Measurements from ENCODE around the gene C9.
"Not testable (repeated sequence)": the region's sequence is repeated elsewhere in the genome, so short reads cannot be mapped to it uniquely, and the experiment has no call there.

The C9 gene

GRCh38 chr5:39328731-39329130, 35.6 kb downstream of the C9 start:
- no peak for DNase-seq (ENCODE audit: low spot score)

DNA sequence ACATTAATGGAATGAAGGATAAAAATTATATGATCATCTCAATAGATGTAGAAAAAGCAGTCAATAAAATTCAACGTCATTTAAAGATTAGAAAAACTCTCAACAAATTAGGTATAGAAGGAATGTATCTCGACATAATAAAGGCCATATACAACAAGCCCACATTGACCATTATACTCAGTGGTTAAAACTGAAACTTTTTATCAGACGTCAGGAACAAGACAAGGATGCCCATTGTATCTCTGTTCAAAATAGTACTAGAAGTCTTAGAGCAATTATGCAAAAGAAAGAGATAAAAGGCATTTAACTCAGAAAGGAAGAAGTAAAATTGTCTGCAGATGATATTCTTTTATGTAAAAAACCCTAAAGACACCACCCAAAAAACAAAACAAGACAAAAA, 40.8 kb downstream of the C9 start:
- DNase-seq (ENCODE audit: low spot score) = no peak

- DNase-seq (ENCODE audit: low spot score) = no peak
These were observed 44.9 kb downstream of the C9 start for GRCh38 chr5:39319395-39319794.

- not testable (repeated sequence) for DNase-seq (ENCODE audit: low spot score)
These were observed 47.8 kb downstream of the C9 start for GRCh38 chr5:39316464-39316863.

GRCh38 chr5:39315995-39316394, 48.3 kb downstream of the C9 start:
- DNase-seq (ENCODE audit: low spot score) = no peak

GRCh38 chr5:39314591-39314990, 49.7 kb downstream of the C9 start:
- no peak for DNase-seq (ENCODE audit: low spot score)

GRCh38 chr5:39309534-39309933, 54.8 kb downstream of the C9 start:
- no peak for DNase-seq (ENCODE audit: low spot score)

DNA sequence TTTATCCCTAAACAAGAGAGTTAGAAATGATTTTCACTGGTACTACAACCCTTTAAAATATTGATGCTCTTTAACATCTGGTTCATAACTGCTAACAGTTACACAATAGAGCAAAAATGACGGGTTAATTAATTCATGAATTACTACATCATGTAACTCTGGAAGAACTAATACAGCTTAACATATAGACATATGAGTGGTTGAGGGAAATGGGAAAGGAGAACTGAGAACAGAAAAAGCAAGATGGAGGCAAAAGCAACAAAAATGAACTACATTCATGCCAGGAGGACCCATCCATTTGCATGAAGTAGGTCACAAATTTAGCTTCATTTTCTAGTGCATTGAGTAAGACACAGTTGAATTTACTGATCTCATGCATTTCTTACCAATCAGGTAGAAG, 61.8 kb downstream of the C9 start:
- no peak for DNase-seq (ENCODE audit: low spot score)

DNA sequence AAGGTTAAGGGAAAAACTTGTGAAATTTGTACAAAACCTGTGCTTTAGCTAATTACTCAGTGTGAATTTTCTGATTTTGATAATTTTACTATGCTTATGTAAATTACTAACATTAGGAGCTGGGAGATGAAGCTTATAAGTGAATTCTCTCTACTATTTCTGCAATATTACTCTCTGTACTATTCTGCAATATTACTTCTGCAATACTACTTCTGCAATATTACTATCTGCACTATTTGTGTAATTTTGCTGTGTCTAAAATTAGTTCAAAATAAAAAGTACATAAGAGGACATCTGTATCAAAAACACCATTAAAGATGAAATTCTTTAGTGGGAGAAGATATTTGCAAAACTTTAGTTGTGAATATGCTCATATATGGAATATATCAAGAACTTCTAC, 62.9 kb downstream of the C9 start:
- DNase-seq (ENCODE audit: low spot score) = no peak

DNA sequence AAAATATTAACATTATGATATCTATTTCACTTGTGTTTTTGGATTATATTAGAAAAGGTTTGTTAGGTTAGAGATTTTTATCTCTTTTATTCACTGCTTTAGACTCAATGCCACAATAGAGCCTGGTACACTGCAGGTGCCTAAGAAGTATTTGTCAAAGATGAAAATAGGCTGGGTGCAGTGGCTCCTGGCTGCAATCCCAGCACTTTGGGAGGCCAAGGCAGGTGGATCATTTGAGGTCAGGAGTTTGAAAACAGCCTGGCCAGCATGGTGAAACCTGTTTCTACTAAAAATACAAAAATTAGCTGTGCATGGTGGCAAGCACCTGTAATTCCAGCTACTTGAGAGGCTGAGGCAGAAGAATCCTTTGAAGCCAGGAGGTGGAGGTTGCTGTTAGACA, 64.3 kb downstream of the C9 start:
- no peak for DNase-seq (ENCODE audit: low spot score)

- DNase-seq (ENCODE audit: low spot score) = no peak
These were observed 69.6 kb downstream of the C9 start for GRCh38 chr5:39294736-39295135.

GRCh38 chr5:39284552-39284951, 79.7 kb downstream of the C9 start:
- DNase-seq (ENCODE audit: low spot score) = no peak

DNA sequence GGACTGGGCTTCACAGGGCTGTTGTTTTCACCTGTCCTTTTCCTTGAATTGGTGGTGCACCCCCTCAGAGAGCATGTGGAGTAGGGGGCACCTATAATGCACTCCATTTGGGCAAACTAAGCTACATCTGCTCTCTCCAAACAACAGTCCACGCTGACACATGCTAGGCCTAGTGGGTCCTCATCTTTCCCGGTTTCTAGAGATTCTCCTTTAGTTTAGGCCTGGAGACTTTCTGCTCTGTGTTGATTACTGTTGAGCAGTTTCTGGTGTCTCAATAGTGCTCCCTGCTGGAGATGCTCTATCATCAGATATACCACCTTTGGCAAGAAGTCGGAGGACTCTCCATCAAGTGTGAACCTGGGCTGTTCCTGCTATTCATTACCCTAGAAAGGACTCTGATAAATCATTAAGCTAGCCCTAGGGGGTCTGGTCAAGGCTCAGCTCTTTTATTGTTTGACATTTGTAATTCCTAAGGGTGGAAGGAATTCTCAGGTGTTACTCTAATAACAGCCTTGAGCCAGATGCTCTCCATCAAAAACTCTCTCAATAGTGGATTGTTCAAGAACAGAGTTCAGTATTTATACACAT, 81.0 kb downstream of the C9 start:
- peak; percentile 78 for DNase-seq (ENCODE audit: low spot score)

DNA sequence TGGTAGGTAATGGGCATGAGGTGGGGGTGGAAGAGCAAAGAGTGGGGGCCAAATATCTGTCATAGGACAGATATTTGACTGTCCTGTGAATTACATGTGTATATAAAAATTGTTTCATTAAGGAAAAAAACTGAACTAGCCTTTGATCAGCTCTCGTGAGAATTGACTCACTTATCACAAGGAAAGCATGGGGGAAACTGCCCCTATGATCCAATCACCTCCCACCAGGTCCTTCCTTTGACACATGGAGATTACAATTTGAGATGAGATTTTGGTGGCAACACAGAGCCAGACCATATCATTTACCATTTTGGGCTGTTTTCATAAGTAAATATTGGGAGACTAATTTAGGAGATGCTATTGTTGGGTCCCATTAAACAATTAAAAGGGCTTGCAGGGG, 81.7 kb downstream of the C9 start:
- DNase-seq (ENCODE audit: low spot score) = no peak

GRCh38 chr5:39275865-39276264, 88.4 kb downstream of the C9 start:
- not testable (repeated sequence) for DNase-seq (ENCODE audit: low spot score)

DNA sequence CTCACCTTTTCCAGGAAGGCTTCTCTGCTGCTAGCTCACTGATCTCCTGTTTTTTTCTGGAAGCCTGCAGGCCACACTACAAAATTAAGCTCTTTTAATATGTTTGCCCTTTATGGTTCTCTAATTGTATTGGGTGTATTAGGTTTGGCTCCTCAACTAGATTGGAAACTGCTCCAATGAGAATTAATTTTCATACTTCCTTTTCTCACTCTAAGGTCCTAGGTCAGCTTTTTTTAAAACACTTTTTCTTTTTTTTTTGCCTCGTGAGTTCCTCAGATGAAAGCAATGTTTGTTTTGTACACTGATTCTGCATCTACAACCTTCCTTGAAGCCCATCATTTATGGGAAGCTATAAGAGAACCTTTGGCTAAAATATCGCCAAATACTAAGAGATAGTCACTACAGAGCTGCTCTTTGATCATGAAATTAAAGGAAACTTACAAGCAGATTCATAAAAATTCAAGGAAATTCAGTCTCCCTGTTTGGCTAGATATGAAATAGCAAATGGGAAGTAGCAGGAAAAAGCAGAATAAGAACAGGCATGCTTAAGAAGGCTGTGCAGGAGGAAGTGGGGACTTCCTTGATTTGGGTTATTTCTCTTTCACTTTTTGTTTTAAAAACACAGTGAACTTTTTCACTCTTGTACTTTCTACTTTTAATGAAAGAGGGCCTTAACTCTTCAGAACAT, 89.8 kb downstream of the C9 start:
- DNase-seq (ENCODE audit: low spot score) = peak; percentile 23

DNA sequence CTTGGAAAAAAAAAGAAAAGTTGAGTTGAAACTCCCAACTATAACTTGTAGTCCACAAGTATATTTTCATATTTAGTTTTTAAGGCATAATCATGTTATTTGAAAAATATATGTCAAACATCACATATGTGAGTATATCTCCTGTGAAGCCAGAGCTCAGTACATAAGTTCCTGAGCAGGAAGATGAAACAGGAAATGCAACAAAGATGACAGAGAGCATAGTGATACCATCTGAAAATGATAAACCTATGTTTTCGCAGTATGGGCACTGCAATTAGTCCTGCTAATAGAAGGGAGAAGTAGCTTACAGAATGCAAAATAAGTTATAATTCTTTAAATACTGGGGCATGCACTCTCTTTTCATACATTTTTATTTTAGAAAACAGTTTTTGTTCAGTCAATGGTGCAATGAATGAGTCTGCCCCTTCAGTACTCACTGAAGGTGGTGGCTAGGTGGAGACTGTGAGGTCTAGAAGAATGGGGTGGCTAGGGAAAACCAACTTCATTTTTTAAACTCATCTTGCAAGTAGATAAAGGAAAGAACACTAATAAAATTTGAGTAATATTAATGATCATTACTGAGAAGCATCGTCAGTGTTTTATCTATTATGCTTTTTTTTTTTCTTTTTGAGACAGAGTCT, 90.9 kb downstream of the C9 start:
- DNase-seq (ENCODE audit: low spot score) = no peak

DNA sequence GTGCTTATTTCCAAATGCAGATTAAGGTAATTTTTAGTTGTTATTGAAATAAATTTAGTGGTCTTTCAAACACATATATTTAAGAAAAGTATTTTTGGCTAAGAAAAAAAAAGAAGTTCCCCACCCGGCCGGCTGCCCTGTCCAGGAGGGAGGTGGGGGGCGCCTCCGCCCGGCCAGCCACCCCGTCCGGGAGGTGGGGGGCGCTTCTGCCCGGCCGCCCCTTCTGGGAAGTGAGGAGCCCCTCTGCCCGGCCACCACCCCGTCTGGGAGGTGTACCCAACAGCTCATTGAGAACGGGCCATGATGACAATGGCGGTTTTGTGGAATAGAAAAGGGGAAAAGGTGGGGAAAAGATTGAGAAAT, 91.4 kb downstream of the C9 start:
- DNase-seq (ENCODE audit: low spot score) = not testable (repeated sequence)

DNA sequence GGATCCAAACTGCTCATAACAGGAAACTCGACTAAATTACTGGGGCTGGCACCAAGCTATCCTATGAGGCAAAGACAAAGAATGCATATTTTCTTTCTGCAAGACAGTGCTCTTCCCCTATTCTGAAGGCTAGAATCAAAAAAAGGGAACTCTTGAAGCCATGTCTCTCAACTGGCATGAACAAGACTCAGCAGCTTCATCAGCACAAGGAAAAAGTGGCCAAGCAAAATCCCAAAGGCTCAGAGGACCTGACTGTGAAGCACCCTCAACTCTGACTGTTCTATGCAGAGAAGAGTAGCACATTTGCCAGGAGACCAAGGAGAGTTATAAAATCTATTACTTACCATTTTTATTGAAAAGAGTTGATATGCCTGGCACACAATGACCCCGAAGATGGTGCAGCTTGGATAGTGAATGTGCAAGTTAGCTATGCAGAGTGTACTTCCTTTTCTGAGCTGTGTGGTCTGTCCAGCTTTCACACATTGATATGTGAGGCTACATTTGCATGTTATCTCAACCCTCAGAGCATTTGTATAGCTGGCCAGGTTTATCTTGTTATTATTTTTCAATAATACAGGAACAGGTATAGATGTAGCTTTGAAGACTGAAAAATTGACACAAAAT, 94.0 kb downstream of the C9 start:
- peak; percentile 41 for DNase-seq (ENCODE audit: low spot score)

- DNase-seq (ENCODE audit: low spot score) = no peak
These were observed 97.1 kb downstream of the C9 start for GRCh38 chr5:39267186-39267585.

- DNase-seq (ENCODE audit: low spot score) = no peak
These were observed 97.9 kb downstream of the C9 start for GRCh38 chr5:39266442-39266841.

DNA sequence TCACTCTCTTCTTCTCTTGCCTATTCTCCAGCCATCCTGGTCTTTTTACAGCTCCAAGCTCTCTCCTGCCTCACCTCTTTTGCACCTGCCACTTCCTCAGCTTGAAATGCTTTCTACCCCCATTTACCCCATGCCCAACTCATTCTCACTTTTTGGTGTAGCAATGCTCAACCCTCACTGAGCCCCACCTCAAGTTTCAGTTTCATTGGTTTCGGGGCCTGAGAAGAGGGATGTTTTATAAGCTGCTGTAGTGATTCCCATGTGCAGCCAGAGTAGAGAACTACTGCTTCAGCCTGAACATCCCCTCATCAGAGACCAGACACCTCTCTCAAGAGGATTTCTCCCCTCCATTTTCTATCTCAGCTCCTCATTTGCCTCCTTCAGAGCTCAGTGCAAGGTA, 99.8 kb downstream of the C9 start:
- DNase-seq (ENCODE audit: low spot score) = no peak

- no peak for DNase-seq (ENCODE audit: low spot score)
These were observed 101.3 kb downstream of the C9 start for GRCh38 chr5:39262981-39263380.
